Stomach (tissue), 4 donors: ENCODE measurements around the gene MCTP2.

Experiments used
- POLR2A ChIP-seq, 4 donors: fragments of 450-650 bp; IDR thresholded peaks; one replicate each; pipeline ENCODE4 v1.6.1; 2016; ENCODE audit warnings: antibody characterized with exemption in 4 of 4, control low read depth in 2 of 4, mild to moderate bottlenecking in 1 of 4, moderate library complexity in 1 of 4
- POLR2AphosphoS5 ChIP-seq, 3 donors: sonication (generic); formaldehyde crosslinking; IDR thresholded peaks; one replicate each; pipeline ENCODE4 v1.6.1; 2016; ENCODE audit warnings: antibody characterized with exemption in 3 of 3
- TF ChIP-seq, protein P1 (sequence below), 7 experiments: fragments of 450-650 bp in 4 of 7; fragments of 200-600 bp in 3 of 7; sonication (generic) in 3 of 7; IDR thresholded peaks; one replicate each; pipeline ENCODE4 v1.5.1; 2016 to 2019; ENCODE audit warnings: antibody characterized with exemption in 7 of 7, control low read depth in 2 of 7, mild to moderate bottlenecking in 1 of 7

DNA sequence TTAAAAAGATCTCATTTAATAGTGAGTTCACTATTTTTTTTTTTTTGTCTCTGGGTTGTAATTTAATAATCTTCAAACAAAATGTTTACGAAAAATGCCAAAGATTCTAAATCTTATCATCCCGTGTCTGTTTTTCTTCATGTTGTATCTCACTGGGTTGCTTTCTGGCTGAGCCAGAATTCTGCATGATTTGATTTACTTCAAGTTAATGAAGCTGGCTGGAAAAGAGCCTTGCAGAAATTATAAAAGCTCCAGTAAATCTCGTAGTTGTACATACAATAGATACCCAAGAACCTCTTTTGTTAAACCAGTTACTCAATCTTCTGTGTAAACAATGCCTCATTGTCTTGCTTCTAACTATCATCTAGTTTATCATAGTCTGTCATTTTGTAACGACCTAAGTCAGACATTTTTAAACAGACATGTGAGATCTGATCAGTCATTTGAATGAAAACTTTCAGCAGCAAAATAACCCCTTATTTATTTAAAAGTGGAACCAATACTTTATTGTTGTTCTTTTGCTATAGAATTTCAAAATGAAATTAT lies 249.0 kb downstream of the MCTP2 start:
- TF ChIP-seq, protein P1, sequence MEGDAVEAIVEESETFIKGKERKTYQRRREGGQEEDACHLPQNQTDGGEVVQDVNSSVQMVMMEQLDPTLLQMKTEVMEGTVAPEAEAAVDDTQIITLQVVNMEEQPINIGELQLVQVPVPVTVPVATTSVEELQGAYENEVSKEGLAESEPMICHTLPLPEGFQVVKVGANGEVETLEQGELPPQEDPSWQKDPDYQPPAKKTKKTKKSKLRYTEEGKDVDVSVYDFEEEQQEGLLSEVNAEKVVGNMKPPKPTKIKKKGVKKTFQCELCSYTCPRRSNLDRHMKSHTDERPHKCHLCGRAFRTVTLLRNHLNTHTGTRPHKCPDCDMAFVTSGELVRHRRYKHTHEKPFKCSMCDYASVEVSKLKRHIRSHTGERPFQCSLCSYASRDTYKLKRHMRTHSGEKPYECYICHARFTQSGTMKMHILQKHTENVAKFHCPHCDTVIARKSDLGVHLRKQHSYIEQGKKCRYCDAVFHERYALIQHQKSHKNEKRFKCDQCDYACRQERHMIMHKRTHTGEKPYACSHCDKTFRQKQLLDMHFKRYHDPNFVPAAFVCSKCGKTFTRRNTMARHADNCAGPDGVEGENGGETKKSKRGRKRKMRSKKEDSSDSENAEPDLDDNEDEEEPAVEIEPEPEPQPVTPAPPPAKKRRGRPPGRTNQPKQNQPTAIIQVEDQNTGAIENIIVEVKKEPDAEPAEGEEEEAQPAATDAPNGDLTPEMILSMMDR (IDR thresholded peaks at IDR 0.05): no peak
- TF ChIP-seq POLR2AphosphoS5 (IDR thresholded peaks at IDR 0.05) (no peak), POLR2A (IDR thresholded peaks at IDR 0.05) (no peak)
